IMR-90 (cell line): Measurements from ENCODE around the gene MYO1C. TPM values are rescaled to one million over a fixed set of nuclear protein-coding genes. Genes with fewer than 3 reads are reported as not detected.

Experiments used
- ATAC-seq: fragments of 200-7000 bp; cut with Tn5 transposase; 2 replicates; pipeline ENCODE4 v1.9.1; 2020; ENCODE audit warnings: low read depth, mild to moderate bottlenecking, moderate library complexity
- BruUV-seq: library from RNA; stranded (reverse); fragments of 400-500 nt; replicated peaks from 2 replicates; lab custom pipeline; 2021; lab: Mats Ljungman, UMichigan
- CTCF ChIA-PET: fragments of 300-600 bp; formaldehyde crosslinking; extraction: SDS; loops from one replicate; lab custom pipeline; 2021; ENCODE audit warnings: antibody characterized with exemption; lab: Yijun Ruan, JAX
- POLR2A ChIA-PET: fragments of 300-600 bp; sonication (Branson Sonifier 250); formaldehyde crosslinking; loops from one replicate; lab custom pipeline; 2022; ENCODE audit warnings: antibody characterized with exemption; ENCODE audit not compliant: unreplicated experiment; lab: Charles Lee
- DNase-seq: peaks from one replicate; pipeline ENCODE4 v3.0.0; 2013
- H2AFZ ChIP-seq: replicated peaks from 2 replicates; pipeline ENCODE3; 2013; ENCODE audit warnings: low read length, mild to moderate bottlenecking; ENCODE audit not compliant: poor library complexity
- H2AK5ac ChIP-seq: 2 replicates; pipeline ENCODE4 v1.6.1; 2013; ENCODE audit warnings: low read depth, low read length, inconsistent platforms
- H2AK9ac ChIP-seq: replicated peaks from 2 replicates; pipeline ENCODE3; 2013; ENCODE audit warnings: mild to moderate bottlenecking, low read depth, low read length, moderate library complexity; ENCODE audit not compliant: poor library complexity
- H2BK120ac ChIP-seq: 2 replicates; pipeline ENCODE4 v1.6.1; 2013; ENCODE audit warnings: low read depth, low read length, inconsistent platforms
- H2BK15ac ChIP-seq: 3 replicates; pipeline ENCODE4 v1.6.1; 2013; ENCODE audit warnings: low read depth, low read length, inconsistent platforms
- H2BK20ac ChIP-seq: 2 replicates; pipeline ENCODE4 v1.6.1; 2013; ENCODE audit warnings: low read depth, mild to moderate bottlenecking, inconsistent platforms, low read length, moderate library complexity
- H2BK5ac ChIP-seq: 2 replicates; pipeline ENCODE4 v1.6.1; 2013; ENCODE audit warnings: mild to moderate bottlenecking, low read depth, low read length, inconsistent platforms; ENCODE audit not compliant: poor library complexity, severe bottlenecking
- H3K14ac ChIP-seq: replicated peaks from 2 replicates; pipeline ENCODE4 v1.6.1; 2013; ENCODE audit warnings: low read depth, low read length, inconsistent platforms
- H3K18ac ChIP-seq: 2 replicates; pipeline ENCODE4 v1.6.1; 2013; ENCODE audit warnings: low read depth, low read length, control low read depth
- H3K23ac ChIP-seq: 2 replicates; pipeline ENCODE4 v1.6.1; 2013; ENCODE audit warnings: low read depth, low read length, inconsistent platforms
- H3K27ac ChIP-seq: 2 replicates; pipeline ENCODE4 v1.5.1; 2013; ENCODE audit warnings: mild to moderate bottlenecking, control low read depth, low read length; ENCODE audit not compliant: insufficient read depth
- H3K27me3 ChIP-seq: 2 replicates; pipeline ENCODE4 v1.6.1; 2013; ENCODE audit warnings: low read length; ENCODE audit not compliant: control insufficient read depth, insufficient read depth
- H3K36me3 ChIP-seq: 2 replicates; pipeline ENCODE4 v1.6.1; 2013; ENCODE audit warnings: low read length, mixed read lengths; ENCODE audit not compliant: control insufficient read depth, insufficient read depth
- H3K4ac ChIP-seq: 2 replicates; pipeline ENCODE4 v1.6.1; 2013; ENCODE audit warnings: low read depth, low read length, inconsistent platforms
- H3K4me1 ChIP-seq: 2 replicates; pipeline ENCODE4 v1.6.1; 2013; ENCODE audit warnings: low read length, mixed read lengths; ENCODE audit not compliant: control insufficient read depth, insufficient read depth
- H3K4me2 ChIP-seq: 2 replicates; pipeline ENCODE4 v1.6.1; 2013; ENCODE audit warnings: low read depth, mild to moderate bottlenecking, control low read depth, low read length, moderate library complexity
- H3K4me3 ChIP-seq: 2 replicates; pipeline ENCODE4 v1.5.1; 2013; ENCODE audit warnings: low read depth, mild to moderate bottlenecking, control low read depth, low read length, moderate library complexity; ENCODE audit not compliant: insufficient read depth
- H3K56ac ChIP-seq: 2 replicates; pipeline ENCODE4 v1.6.1; 2013; ENCODE audit warnings: low read length, inconsistent platforms; ENCODE audit not compliant: insufficient read depth; ENCODE audit errors: extremely low read depth
- H3K79me1 ChIP-seq, 2 experiments: 2 replicates each; pipeline ENCODE4 v1.6.1; 2013; ENCODE audit warnings: low read length in 2 of 2, inconsistent platforms in 1 of 2, low read depth in 1 of 2
- H3K9ac ChIP-seq: 2 replicates; pipeline ENCODE4 v1.6.1; 2013; ENCODE audit warnings: low read depth, low read length, control low read depth
- H3K9me1 ChIP-seq: 2 replicates; pipeline ENCODE4 v1.6.1; 2013; ENCODE audit warnings: low read length, inconsistent platforms; ENCODE audit not compliant: insufficient read depth
- H3K9me3 ChIP-seq: 2 replicates; pipeline ENCODE4 v1.6.1; 2013; ENCODE audit warnings: low read length; ENCODE audit not compliant: control insufficient read depth, insufficient read depth
- H4K20me1 ChIP-seq: 2 replicates; pipeline ENCODE4 v1.6.1; 2013; ENCODE audit warnings: low read length, inconsistent platforms; ENCODE audit not compliant: insufficient read depth
- H4K5ac ChIP-seq: 2 replicates; pipeline ENCODE4 v1.6.1; 2013; ENCODE audit warnings: mild to moderate bottlenecking, low read depth, low read length, control low read depth
- H4K8ac ChIP-seq, 2 experiments: 2 replicates each; pipeline ENCODE4 v1.6.1; 2013; ENCODE audit warnings: low read depth in 2 of 2, low read length in 2 of 2, control low read depth in 1 of 2, inconsistent platforms in 1 of 2
- H4K91ac ChIP-seq: 2 replicates; pipeline ENCODE4 v1.6.1; 2013; ENCODE audit warnings: low read depth, low read length, inconsistent platforms; ENCODE audit not compliant: insufficient read depth
- BHLHE40 ChIP-seq: fragments of 150-350 bp; IDR thresholded peaks from 2 replicates; pipeline ENCODE4 v1.6.1; 2016; ENCODE audit warnings: mild to moderate bottlenecking, low read depth, low read length
- CEBPB ChIP-seq: IDR thresholded peaks from 2 replicates; pipeline ENCODE4 v1.6.1; 2012; ENCODE audit warnings: low read depth, low read length, improper control_type of control experiment
- CHD1 ChIP-seq: IDR thresholded peaks from 2 replicates; pipeline ENCODE4 v1.6.1; 2012; ENCODE audit warnings: low read depth, low read length, improper control_type of control experiment
- FOS ChIP-seq: fragments of 150-350 bp; IDR thresholded peaks from 2 replicates; pipeline ENCODE4 v1.6.1; 2016; ENCODE audit warnings: low read depth, low read length
- MAFK ChIP-seq: IDR thresholded peaks from 2 replicates; pipeline ENCODE4 v1.6.1; 2012; ENCODE audit warnings: low read depth, low read length, improper control_type of control experiment
- MAZ ChIP-seq: IDR thresholded peaks from 2 replicates; pipeline ENCODE4 v1.6.1; 2012; ENCODE audit warnings: low read depth, mild to moderate bottlenecking, low read length, improper control_type of control experiment, moderate library complexity, borderline replicate concordance
- MXI1 ChIP-seq: IDR thresholded peaks from 2 replicates; pipeline ENCODE4 v1.6.1; 2012; ENCODE audit warnings: low read depth, mild to moderate bottlenecking, low read length, moderate library complexity, borderline replicate concordance
- NFE2L2 ChIP-seq: fragments of 150-350 bp; IDR thresholded peaks from 2 replicates; pipeline ENCODE4 v1.6.1; 2016; ENCODE audit warnings: low read depth, mild to moderate bottlenecking, low read length
- POLR2A ChIP-seq: IDR thresholded peaks from 2 replicates; pipeline ENCODE4 v1.6.1; 2012; ENCODE audit warnings: mild to moderate bottlenecking, low read depth, low read length
- RAD21 ChIP-seq: IDR thresholded peaks from 2 replicates; pipeline ENCODE4 v1.6.1; 2012; ENCODE audit warnings: low read length, improper control_type of control experiment
- RCOR1 ChIP-seq: IDR thresholded peaks from 2 replicates; pipeline ENCODE4 v1.6.1; 2012; ENCODE audit warnings: mild to moderate bottlenecking, low read length, improper control_type of control experiment; ENCODE audit not compliant: insufficient replicate concordance
- RFX5 ChIP-seq: IDR thresholded peaks from 2 replicates; pipeline ENCODE4 v1.8.0; 2012; ENCODE audit warnings: low read depth, mild to moderate bottlenecking, low read length, moderate library complexity
- SMC3 ChIP-seq: fragments of 150-350 bp; IDR thresholded peaks from 2 replicates; pipeline ENCODE4 v1.6.1; 2016; ENCODE audit warnings: low read depth, mild to moderate bottlenecking, antibody characterized with exemption, low read length, moderate library complexity
- WGBS, 2 experiments: methylation state at CpG; one replicate each; pipeline versions ENCODE4 v1.1.5 to v1.1.7; 2013; ENCODE audit warnings: missing lambda C conversion rate in 2 of 2; ENCODE audit not compliant: insufficient read length in 1 of 2; ENCODE audit errors: extremely low coverage in 2 of 2; 5-methylcytosine and 5-hydroxymethylcytosine counted together
- dilution Hi-C: fragments of 300-500 bp; cut with HindIII; formaldehyde crosslinking; loops from one replicate; pipeline ENCODE4 v1.14.3; 2018; ENCODE audit warnings: low sequenced_read_pairs; ENCODE audit not compliant: unreplicated experiment
- in situ Hi-C: fragments of 300-500 bp; cut with MboI; formaldehyde crosslinking; loops from 3 replicates; pipeline ENCODE4 v1.14.3; 2019; ENCODE audit warnings: low sequenced_read_pairs, inconsistent platforms, mixed read lengths
- intact Hi-C: fragments of 100-400 bp; cut with micrococcal nuclease; formaldehyde crosslinking; loops from 2 replicates; pipeline ENCODE4 v1.10.0; 2022
- polyA plus RNA-seq, 3 experiments: library from polyadenylated mRNA; depleted of rRNA; stranded (reverse); fragments of >200 nt; gene quantifications; 2 replicates each; pipeline ENCODE4 v1.2.3, GENCODE V29; 2012; ENCODE audit warnings: low replicate concordance in 1 of 3
- total RNA-seq: library from RNA; depleted of rRNA; stranded (reverse); fragments of >200 nt; gene quantifications from 2 replicates; pipeline ENCODE4 v1.2.3, GENCODE V29; 2012
- TF ChIP-seq, protein P1 (sequence below): fragments of 150-350 bp; IDR thresholded peaks from 2 replicates; pipeline ENCODE4 v1.6.1; 2016; ENCODE audit warnings: low read depth, mild to moderate bottlenecking, low read length, moderate library complexity, borderline replicate concordance
- TF ChIP-seq, protein P2 (sequence below): conservative IDR thresholded peaks from 2 replicates; pipeline ENCODE4 v1.5.1; 2012; ENCODE audit warnings: mild to moderate bottlenecking, low read depth, low read length, improper control_type of control experiment

MYO1C gene
- total and polyA plus RNA-seq, 2 of the 4 experiments (the other 2 are of a cell fraction), result 162 to 196 TPM

GRCh38 chr17:1516388-1517161, 24.1 kb upstream of the MYO1C start, which contains the start of gene INPP5K:
TSS of gene INPP5K (minus strand) at chr17:1516612. CDS start at chr17:1516499, 113 bp downstream.
- Histone ChIP-seq H3K56ac (peak within 1 kb of the TSS; percentile 84), H4K20me1 (peaks cover 10% of the 10 kb centered on the region), H3K23ac (peak within 1 kb of the TSS; percentile 93), H3K9me1 (no peaks in the 10 kb centered on the region; the same call in 1 of the 2 replicates), H4K91ac (peak within 1 kb of the TSS; percentile 93), H3K27ac (peak within 1 kb of the TSS; percentile 92), H3K4ac (peak within 1 kb of the TSS; percentile 92), H3K4me3 (peak within 1 kb of the TSS; percentile 85), H3K9ac (peak within 1 kb of the TSS; percentile 87), H2BK120ac (peak within 1 kb of the TSS; percentile 70), H2AK9ac (peak within 1 kb of the TSS; percentile 98), H2BK20ac (peak within 1 kb of the TSS; percentile 55; the same call in 1 of the 2 replicates), H3K9me3 (no peaks in the 10 kb centered on the region), H2AK5ac (peak within 1 kb of the TSS; percentile 88), H3K36me3 (peaks cover 18% of the 10 kb centered on the region), H2BK5ac (peak within 1 kb of the TSS; percentile 80), H3K27me3 (no peaks in the 10 kb centered on the region), H3K14ac (peak within 1 kb of the TSS; percentile 91), H3K18ac (peak within 1 kb of the TSS; percentile 38), H3K79me1 (peaks cover 16 to 60% of the 10 kb centered on the region in 2 experiments), H4K8ac (peak within 1 kb of the TSS; percentile 94 to 97), H4K5ac (peak within 1 kb of the TSS; percentile 61), H3K4me2 (peak within 1 kb of the TSS; percentile 97), H2BK15ac (peak within 1 kb of the TSS; percentile 77; the same call in 2 of the 3 replicates), H3K4me1 (peaks cover 3% of the 10 kb centered on the region), H2AFZ (peak within 1 kb of the TSS; percentile 97)
- intact Hi-C loops (no loop called here), in situ Hi-C loops (loop anchor here (5.0 to 10.0 kb wide), 2 partner anchors 152 to 244 kb away; partner anchors contain the start of gene BHLHA9), dilution Hi-C loops (no loop called here)
- ATAC-seq (peak; percentile 97), DNase-seq (peak; percentile 98)
- WGBS, 2 experiments, result 0% methylated on average over 60 of the region's 91 CpGs; no CpG with 5 or more reads in 1 of the 2 experiments
- CTCF ChIA-PET, result interaction anchor here (0.7 to 2.1 kb wide), 4 partner anchors 18 to 155 kb away, joined by 3 to 6 read pairs (median 4); no protein-coding TSS in a partner anchor
- no TSS peak for BruUV-seq
- POLR2A ChIA-PET, result no interaction called here
- TF ChIP-seq MAFK (no peak), POLR2A (peak; percentile 82), RFX5 (no peak), FOS (no peak), CEBPB (no peak), RCOR1 (peak; percentile 9), RAD21 (0 out of 2 replicates have a peak, but pooled peaks have one; percentile 3), MXI1 (peak; percentile 98), CHD1 (peak; percentile 55; the same call in 1 of the 2 replicates), MAZ (peak; percentile 38; the same call in 1 of the 2 replicates), NFE2L2 (no peak), BHLHE40 (0 out of 2 replicates have a peak, but pooled peaks have one; percentile 5), SMC3 (no peak)
- TF ChIP-seq, protein P1, sequence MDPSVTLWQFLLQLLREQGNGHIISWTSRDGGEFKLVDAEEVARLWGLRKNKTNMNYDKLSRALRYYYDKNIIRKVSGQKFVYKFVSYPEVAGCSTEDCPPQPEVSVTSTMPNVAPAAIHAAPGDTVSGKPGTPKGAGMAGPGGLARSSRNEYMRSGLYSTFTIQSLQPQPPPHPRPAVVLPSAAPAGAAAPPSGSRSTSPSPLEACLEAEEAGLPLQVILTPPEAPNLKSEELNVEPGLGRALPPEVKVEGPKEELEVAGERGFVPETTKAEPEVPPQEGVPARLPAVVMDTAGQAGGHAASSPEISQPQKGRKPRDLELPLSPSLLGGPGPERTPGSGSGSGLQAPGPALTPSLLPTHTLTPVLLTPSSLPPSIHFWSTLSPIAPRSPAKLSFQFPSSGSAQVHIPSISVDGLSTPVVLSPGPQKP, result no peak
- TF ChIP-seq, protein P2, sequence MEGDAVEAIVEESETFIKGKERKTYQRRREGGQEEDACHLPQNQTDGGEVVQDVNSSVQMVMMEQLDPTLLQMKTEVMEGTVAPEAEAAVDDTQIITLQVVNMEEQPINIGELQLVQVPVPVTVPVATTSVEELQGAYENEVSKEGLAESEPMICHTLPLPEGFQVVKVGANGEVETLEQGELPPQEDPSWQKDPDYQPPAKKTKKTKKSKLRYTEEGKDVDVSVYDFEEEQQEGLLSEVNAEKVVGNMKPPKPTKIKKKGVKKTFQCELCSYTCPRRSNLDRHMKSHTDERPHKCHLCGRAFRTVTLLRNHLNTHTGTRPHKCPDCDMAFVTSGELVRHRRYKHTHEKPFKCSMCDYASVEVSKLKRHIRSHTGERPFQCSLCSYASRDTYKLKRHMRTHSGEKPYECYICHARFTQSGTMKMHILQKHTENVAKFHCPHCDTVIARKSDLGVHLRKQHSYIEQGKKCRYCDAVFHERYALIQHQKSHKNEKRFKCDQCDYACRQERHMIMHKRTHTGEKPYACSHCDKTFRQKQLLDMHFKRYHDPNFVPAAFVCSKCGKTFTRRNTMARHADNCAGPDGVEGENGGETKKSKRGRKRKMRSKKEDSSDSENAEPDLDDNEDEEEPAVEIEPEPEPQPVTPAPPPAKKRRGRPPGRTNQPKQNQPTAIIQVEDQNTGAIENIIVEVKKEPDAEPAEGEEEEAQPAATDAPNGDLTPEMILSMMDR, result no peak
